Adrenal gland (tissue), 12 donors: ENCODE results near the gene RNPEP. TPM values are rescaled to one million over a fixed set of nuclear protein-coding genes. Genes with fewer than 3 reads are reported as not detected.

ENCODE experiments used
- DNase-seq, 7 donors: peaks; one replicate each; pipeline ENCODE4 v3.0.0-alpha.2; 2019 to 2020
- H3K27ac ChIP-seq, 5 donors: fragments of 200-600 bp; sonication (generic) in 4 of 5; 1 replicate in 3 of 5; 2 replicates in 2 of 5; pipeline versions ENCODE4 v1.5.1 to v1.8.0; 2016 to 2020; ENCODE audit warnings: mild to moderate bottlenecking in 1 of 5
- H3K27me3 ChIP-seq: fragments of 200-600 bp; 2 replicates; pipeline ENCODE4 v1.8.0; 2021
- H3K36me3 ChIP-seq, 2 donors: fragments of 200-600 bp; replicated peaks in 1 of 2; 1 replicate in 1 of 2; 2 replicates in 1 of 2; pipeline versions ENCODE4 v1.5.1 to v1.8.0; 2018 to 2022
- H3K4me1 ChIP-seq, 2 donors: fragments of 200-600 bp; replicated peaks in 1 of 2; 1 replicate in 1 of 2; 2 replicates in 1 of 2; pipeline versions ENCODE4 v1.5.1 to v1.8.0; 2018 to 2021
- H3K4me3 ChIP-seq, 4 donors: fragments of 200-600 bp; sonication (generic) in 3 of 4; one replicate each; pipeline ENCODE4 v1.5.1; 2016 to 2018
- H3K9me3 ChIP-seq, 3 donors: fragments of 200-600 bp; sonication (generic) in 1 of 3; replicated peaks in 1 of 3; 1 replicate in 2 of 3; 2 replicates in 1 of 3; pipeline versions ENCODE4 v1.5.1 to v1.8.0; 2016 to 2021
- POLR2A ChIP-seq, 2 donors: fragments of 450-650 bp; IDR thresholded peaks; one replicate each; pipeline ENCODE4 v1.6.1; 2017; ENCODE audit warnings: antibody characterized with exemption in 2 of 2, mild to moderate bottlenecking in 2 of 2, moderate library complexity in 1 of 2
- WGBS, 4 donors: extraction: QIAGEN DNeasy Blood & Tissue Kit in 2 of 4; methylation state at CpG; one replicate each; pipeline versions ENCODE4 v1.1.5 to v1.1.7; 2013 to 2017; 5-methylcytosine and 5-hydroxymethylcytosine counted together
- intact Hi-C, 2 donors: fragments of 100-400 bp; cut with DNase I; formaldehyde crosslinking; loops; one replicate each; pipeline versions ENCODE4 v1.14.1 to v1.15.0; 2022 to 2023
- polyA plus RNA-seq, 3 donors: library from polyadenylated mRNA; stranded (reverse); fragments of 200-250 nt in 2 of 3; fragments of 350-450 nt in 1 of 3; fragmentation: Illumina TruSeq in 1 of 3; extraction: RNeasy Lipid Tissue Mini Kit (QIAGEN cat#74804) in 1 of 3; gene quantifications; one replicate each; pipeline ENCODE4 v1.2.3, GENCODE V29; 2013 to 2014
- total RNA-seq, 9 donors: library from RNA; depleted of rRNA in 4 of 9; stranded (reverse); fragments of >200 nt in 4 of 9; fragments of 120-200 nt in 1 of 9; fragmentation: NEBNext Ultra II Directional in 1 of 9; extraction: Animal tissue kit (Norgen Biotek cat#: 25700) in 1 of 9; gene quantifications; one replicate each; pipeline versions ENCODE4 v1.1.0 to v1.2.4, GENCODE V29; 2013 to 2023
- TF ChIP-seq, protein P1 (sequence below), 6 experiments: fragments of 450-650 bp in 4 of 6; fragments of 200-600 bp in 2 of 6; sonication (generic) in 1 of 6; IDR thresholded peaks; 1 replicate in 5 of 6; 2 replicates in 1 of 6; pipeline versions ENCODE4 v1.5.1 to v1.8.0; 2016 to 2021; ENCODE audit warnings: antibody characterized with exemption in 6 of 6, mild to moderate bottlenecking in 2 of 6, moderate library complexity in 1 of 6
- donor health status: healthy with polysubstance abuse.
- donor health status: Bipolar disorder and iron deficiency.
- donor health status: DM: yes; HTN: yes; CAD: no.
- donor health status: DM: no; HTN: no; CAD: no.
- donor health status: DM: no; HTN: no; CAD: no.
- donor health status: DM: yes; HTN: yes; CAD: no.

RNPEP gene
- total and polyA plus RNA-seq, 12 donors: 28.9 to 99.6 (median 62.2) TPM

DNA sequence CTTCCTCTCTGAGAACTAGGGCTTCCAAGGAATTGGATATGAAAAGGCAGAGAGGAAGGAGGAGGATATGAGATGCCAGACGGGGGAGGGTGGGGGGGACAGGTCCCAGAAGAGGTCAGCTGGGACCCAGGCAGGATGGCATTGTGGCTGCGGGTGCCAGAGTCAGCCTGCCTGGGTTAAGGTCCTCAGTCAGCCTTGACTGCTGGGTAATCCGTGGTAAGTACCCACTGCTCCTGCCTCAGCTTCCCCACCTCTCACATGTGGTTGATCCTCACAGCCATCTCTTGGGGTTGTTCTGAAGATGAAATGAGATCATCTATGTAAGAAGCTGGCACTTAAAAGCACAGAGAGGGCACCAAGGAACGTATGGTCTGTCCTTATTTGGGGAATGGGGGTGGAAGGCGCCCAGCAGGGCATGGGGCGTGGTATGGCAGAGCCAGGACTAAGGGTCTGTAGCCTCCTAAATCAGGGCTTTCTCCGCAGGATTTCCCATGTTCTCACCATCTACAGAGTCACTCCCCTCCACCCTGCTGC, 51.8 kb downstream of the RNPEP start:
- DNase-seq: no peak
- no peaks in the 10 kb centered on the region for H3K27me3 ChIP-seq
- 78 to 86% (median 80%) methylated on average over 7 of the region's 7 CpGs for WGBS, 4 donors

DNA sequence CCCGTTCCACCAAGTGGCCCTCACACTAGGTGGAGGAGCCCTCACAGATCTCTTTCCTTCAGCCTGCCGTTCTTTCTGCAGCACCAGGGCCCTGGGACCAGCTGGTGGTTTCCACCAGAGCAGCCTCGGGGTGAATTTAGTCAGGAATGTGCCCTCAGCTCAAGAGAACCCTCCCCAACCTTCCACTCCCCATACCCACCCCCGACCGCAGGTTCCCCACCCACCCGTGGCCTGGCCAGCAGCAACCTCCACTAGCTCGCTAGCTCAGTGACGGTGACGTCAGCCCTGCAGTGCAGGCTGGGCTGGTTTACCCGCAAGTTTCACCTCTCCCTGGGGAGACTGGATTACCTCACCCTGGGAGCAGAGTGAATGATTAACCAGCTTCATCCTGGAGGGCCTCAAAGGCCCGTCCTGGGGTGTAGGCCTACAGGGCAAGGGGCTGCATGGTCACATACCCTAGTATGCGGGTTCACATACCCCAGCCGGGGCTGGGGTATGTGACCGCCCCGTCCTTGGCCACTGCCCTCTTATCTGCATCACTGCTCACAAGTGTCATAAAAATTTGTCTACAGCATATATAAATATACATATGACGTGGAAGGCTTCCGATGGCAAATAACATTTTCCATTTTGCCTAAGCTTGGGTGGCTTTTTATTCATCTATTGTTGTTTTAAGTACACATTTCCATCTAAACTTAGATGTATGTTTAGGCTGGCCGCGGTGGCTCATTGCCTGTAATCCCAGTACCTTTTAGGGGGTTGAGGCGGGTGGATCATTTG, 52.4 kb downstream of the RNPEP start:
- no peaks in the 10 kb centered on the region for H3K9me3 ChIP-seq
- intact Hi-C loops: no loop called here
- no peaks in the 10 kb centered on the region for H3K36me3 ChIP-seq
- H3K4me3 ChIP-seq: no peak overlapping the region
- DNase-seq: peak in 6 of 7 donors; percentile 14 to 76 (median 36)
- TF ChIP-seq POLR2A (IDR thresholded peaks at IDR 0.05): no peak
- TF ChIP-seq, protein P1, sequence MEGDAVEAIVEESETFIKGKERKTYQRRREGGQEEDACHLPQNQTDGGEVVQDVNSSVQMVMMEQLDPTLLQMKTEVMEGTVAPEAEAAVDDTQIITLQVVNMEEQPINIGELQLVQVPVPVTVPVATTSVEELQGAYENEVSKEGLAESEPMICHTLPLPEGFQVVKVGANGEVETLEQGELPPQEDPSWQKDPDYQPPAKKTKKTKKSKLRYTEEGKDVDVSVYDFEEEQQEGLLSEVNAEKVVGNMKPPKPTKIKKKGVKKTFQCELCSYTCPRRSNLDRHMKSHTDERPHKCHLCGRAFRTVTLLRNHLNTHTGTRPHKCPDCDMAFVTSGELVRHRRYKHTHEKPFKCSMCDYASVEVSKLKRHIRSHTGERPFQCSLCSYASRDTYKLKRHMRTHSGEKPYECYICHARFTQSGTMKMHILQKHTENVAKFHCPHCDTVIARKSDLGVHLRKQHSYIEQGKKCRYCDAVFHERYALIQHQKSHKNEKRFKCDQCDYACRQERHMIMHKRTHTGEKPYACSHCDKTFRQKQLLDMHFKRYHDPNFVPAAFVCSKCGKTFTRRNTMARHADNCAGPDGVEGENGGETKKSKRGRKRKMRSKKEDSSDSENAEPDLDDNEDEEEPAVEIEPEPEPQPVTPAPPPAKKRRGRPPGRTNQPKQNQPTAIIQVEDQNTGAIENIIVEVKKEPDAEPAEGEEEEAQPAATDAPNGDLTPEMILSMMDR (IDR thresholded peaks at IDR 0.05): no peak
- H3K27ac ChIP-seq: no peak overlapping the region
- WGBS, 4 donors: 67 to 77% (median 75%) methylated on average over 15 to 20 of the region's 20 CpGs
- no peaks in the 10 kb centered on the region for H3K27me3 ChIP-seq
- H3K4me1 ChIP-seq: no peaks in the 10 kb centered on the region

More for the DNA sequence above, 51.8 kb downstream of the RNPEP start:
- intact Hi-C loops: no loop called here
- no peaks in the 10 kb centered on the region for H3K36me3 ChIP-seq
- no peak overlapping the region for H3K27ac ChIP-seq
- H3K4me1 ChIP-seq: no peaks in the 10 kb centered on the region
- no peak for TF ChIP-seq POLR2A (IDR thresholded peaks at IDR 0.05)
- TF ChIP-seq, protein P1 (IDR thresholded peaks at IDR 0.05): no peak
- no peak overlapping the region for H3K4me3 ChIP-seq
- H3K9me3 ChIP-seq: no peaks in the 10 kb centered on the region

DNA sequence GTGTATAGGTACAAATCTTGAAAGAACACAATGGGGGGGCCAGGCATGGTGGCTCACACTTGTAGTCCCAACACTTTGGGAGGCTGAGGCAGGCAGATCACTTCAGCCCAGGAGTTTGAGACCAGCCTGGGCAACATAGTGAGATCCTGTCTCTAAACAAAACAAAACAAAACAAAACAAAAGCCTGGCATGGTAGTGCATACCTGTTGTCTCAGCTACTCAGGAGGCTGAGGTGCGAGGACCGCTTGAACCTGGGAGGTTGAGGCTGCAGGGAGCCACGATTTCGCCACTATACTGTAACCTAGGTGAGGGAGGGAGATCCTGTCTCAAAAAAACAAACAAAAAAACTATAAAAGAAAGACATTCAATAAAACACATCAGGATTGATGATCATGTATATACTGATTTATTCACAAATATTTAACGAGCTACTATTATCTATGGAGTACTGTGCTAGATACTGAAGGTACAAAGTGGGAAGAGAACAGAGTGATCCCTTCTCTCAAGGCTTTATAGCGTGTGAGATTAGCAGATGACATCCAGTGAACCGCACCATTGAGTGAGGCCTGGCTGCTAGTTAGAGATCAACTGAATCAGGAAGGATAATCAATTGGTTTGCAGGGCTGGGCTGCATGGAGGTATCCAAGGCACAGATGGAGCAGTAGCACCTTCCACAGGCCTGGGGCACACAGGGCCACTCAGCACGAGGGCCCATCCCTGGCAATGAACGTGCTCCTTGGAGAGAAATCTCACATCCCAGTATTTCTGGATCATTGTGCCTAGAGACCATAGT, 54.3 kb downstream of the RNPEP start:
- Histone ChIP-seq H3K9me3 (no peaks in the 10 kb centered on the region), H3K4me1 (no peaks in the 10 kb centered on the region), H3K27ac (no peak overlapping the region), H3K36me3 (no peaks in the 10 kb centered on the region), H3K4me3 (no peak overlapping the region), H3K27me3 (no peaks in the 10 kb centered on the region)
- WGBS, 4 donors: 90 to 95% (median 92%) methylated on average over 9 of the region's 9 CpGs
- intact Hi-C loops: no loop called here
- TF ChIP-seq, protein P1 (IDR thresholded peaks at IDR 0.05): no peak
- TF ChIP-seq POLR2A (IDR thresholded peaks at IDR 0.05): no peak
- no peak for DNase-seq

DNA sequence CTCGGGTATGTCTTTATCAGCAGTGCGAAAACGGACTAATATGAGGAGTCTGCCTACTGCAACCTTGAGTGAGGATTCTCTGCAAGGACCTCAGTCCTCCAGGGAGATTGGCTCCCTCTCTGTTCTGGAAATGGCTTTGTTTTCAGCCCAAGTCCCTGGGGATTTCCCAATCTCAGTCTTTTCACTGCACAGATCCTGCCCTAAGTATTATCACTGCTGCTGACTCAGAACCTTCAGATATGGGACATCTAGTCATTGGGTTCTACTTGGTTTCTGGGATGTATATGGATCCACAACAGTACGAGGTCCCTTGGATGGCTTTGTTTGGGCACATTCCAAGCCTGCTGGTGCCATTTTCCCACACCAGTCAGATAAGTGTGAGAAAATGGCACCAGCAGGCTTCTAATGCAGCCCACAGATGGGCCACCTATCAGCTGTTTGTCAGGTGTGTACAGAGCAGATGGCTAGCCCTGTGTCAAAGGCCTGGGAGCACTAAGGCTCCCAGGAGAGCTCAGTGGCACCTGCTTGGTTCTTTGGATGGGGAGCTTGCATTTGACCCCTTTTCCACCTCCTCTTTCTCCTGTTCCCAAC, 55.4 kb downstream of the RNPEP start:
- Histone ChIP-seq H3K4me1 (no peaks in the 10 kb centered on the region), H3K36me3 (no peaks in the 10 kb centered on the region), H3K27me3 (no peaks in the 10 kb centered on the region), H3K9me3 (no peaks in the 10 kb centered on the region), H3K4me3 (no peak overlapping the region), H3K27ac (no peak overlapping the region)
- peak in 1 of 7 donors; percentile 9 for DNase-seq
- 48 to 89% (median 63%) methylated on average over 4 of the region's 4 CpGs for WGBS, 4 donors
- intact Hi-C loops: no loop called here
- TF ChIP-seq, protein P1 (IDR thresholded peaks at IDR 0.05): no peak
- TF ChIP-seq POLR2A (IDR thresholded peaks at IDR 0.05): no peak
